LNCAP (cell line): ENCODE measurements around the gene PSEN1.

Experiments
- CTCF ChIP-seq: fragments of 450-650 bp; IDR thresholded peaks from 2 replicates; pipeline ENCODE4 v1.5.1; 2017; ENCODE audit warnings: mild to moderate bottlenecking

Gene PSEN1

GRCh38 chr14:73136387-73137225 is at the start of gene PSEN1:
Gene PSEN1, plus strand, starts transcription at chr14:73136507. Its CDS starts 11,513 bp downstream, at chr14:73148020.
- no peak for TF ChIP-seq CTCF

- no peak for TF ChIP-seq CTCF
These were observed 45.3 kb upstream of the PSEN1 start for GRCh38 chr14:73091044-73091443.

- no peak for TF ChIP-seq CTCF
These were observed 38.9 kb upstream of the PSEN1 start for GRCh38 chr14:73097421-73097820.

DNA sequence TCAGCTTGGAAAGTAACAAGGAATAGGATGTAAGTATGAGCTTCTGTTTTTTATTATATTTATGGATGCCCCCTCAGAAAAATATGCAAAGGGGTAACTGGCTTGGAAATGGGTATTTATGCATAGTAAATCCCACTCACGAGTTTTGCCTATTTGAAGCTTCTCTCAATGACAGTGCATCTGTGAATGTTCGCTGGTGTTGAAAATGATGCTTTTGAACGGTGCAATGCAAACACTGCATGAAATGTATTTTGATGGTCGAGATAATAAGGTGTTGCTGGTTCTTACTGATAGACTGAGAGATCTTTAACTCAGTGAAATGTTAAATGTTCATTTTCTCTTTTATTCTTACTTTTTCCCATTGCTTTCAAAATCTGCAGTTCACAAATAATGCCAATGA is 36.0 kb upstream of the PSEN1 start:
- TF ChIP-seq CTCF, result no peak

DNA sequence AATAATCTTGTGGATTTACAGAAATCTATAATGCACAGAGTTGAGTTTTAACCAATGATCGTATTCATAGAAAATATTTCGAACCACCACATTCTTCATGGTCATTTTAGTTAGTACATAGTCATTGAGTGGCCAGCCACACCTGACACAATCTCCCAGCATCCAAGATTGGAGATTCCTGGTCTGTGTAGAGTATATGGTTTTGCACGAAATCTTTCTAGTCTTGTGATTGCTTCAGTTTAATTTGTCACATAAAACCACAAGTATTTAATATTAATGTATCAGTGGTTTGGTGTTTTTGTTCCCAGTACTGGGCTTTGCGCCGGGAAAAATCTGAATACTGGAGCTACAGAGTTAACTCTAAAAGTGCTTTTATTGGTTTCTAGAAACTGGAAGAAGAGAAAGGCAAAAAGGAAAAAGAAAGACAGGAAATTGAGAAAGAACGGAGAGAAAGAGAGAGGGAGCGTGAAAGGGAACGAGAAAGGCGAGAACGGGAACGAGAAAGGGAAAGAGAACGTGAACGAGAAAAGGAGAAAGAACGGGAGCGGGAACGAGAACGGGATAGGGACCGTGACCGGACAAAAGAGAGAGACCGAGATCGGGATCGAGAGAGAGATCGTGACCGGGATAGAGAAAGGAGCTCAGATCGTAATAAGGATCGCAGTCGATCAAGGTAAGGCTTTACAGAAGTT is 33.4 kb upstream of the PSEN1 start:
- TF ChIP-seq CTCF, result no peak

DNA sequence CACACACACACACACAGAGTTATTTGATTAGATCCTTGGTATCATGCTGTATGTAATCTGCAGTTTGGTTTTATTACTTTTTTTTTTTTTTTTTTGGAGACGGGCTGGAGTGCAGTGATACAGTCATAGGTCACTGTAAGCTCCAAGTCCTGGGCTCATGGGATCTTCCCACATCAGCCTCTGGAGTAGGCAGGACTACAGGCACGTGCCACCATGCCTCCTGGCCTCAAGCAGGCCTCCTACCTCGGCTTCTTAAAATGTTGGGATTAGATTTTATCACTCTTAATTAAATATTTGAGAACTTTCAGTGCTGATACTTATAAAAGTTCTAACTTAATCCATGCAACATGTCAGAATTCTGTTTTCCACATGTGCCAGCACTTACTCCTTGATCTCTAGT is 31.3 kb upstream of the PSEN1 start:
- no peak for TF ChIP-seq CTCF

DNA sequence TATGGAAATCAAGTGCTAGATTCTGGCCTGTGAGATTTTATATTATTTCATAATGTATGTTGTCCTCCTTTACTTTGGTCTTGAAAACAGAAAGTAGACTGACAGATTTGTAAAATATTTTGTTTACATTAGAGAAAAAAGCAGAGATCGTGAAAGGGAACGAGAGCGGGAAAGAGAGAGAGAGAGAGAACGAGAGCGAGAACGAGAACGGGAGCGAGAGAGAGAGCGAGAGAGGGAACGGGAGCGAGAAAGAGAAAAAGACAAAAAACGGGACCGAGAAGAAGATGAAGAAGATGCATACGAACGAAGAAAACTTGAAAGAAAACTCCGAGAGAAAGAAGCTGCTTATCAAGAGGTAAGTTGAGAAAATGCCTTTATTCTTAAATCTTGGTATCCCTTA is 30.6 kb upstream of the PSEN1 start:
- no peak for TF ChIP-seq CTCF
